AG09319 (cell line): Measurements from ENCODE around the gene MCTP2.

Source experiments
- DNase-seq: peaks from one replicate; pipeline ENCODE4 v3.0.0-alpha.2; 2010; ENCODE audit warnings: low read depth; ENCODE audit errors: extremely low read depth
- TF ChIP-seq, protein P1 (sequence below): IDR thresholded peaks from 2 replicates; pipeline ENCODE4 v1.5.1; 2011; ENCODE audit warnings: low read depth, mild to moderate bottlenecking, inconsistent platforms, low read length, moderate library complexity

The MCTP2 gene

DNA sequence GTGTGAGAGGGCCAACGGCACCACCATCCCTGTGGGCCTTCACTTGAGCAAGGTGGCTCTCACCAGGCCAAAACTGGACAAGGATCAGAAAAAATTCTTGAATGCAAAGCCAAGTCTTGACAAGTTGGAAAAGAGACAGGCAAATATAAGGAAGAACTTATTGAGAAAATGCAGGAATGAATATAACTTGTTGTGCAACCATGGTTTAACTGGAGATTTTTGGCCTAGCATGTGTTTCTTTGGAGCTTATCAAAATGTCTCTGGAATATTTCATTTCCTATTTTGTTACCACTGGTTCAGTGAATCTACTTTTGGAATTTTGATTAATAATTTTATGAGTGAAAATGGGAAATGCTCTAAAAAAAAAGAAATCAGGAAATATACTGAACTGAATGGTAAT, 42.5 kb downstream of the MCTP2 start:
- TF ChIP-seq, protein P1, sequence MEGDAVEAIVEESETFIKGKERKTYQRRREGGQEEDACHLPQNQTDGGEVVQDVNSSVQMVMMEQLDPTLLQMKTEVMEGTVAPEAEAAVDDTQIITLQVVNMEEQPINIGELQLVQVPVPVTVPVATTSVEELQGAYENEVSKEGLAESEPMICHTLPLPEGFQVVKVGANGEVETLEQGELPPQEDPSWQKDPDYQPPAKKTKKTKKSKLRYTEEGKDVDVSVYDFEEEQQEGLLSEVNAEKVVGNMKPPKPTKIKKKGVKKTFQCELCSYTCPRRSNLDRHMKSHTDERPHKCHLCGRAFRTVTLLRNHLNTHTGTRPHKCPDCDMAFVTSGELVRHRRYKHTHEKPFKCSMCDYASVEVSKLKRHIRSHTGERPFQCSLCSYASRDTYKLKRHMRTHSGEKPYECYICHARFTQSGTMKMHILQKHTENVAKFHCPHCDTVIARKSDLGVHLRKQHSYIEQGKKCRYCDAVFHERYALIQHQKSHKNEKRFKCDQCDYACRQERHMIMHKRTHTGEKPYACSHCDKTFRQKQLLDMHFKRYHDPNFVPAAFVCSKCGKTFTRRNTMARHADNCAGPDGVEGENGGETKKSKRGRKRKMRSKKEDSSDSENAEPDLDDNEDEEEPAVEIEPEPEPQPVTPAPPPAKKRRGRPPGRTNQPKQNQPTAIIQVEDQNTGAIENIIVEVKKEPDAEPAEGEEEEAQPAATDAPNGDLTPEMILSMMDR: no peak
- no peak for DNase-seq

DNA sequence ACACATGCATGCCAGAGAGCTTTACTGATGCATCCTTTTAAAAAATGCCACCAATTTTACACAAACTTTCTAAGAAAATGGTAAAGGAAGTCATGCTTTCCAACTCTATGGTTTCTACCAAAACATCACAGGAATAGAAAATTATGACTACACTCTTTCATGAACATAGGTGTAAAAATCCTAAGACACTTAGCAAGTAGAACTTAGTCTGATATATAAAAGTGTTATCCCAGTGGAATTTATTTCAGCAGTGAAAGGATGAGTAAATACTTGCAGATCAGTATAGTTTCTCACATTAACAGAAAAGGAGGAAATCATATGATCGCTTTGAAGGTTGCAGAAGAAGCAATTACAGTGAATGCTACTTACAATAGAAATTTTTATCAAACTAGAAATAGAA, 43.4 kb downstream of the MCTP2 start:
- no peak for DNase-seq
- TF ChIP-seq, protein P1: no peak

GRCh38 chr15:94277485-94277884, 46.1 kb downstream of the MCTP2 start:
- no peak for DNase-seq

GRCh38 chr15:94279736-94280135, 48.4 kb downstream of the MCTP2 start:
- TF ChIP-seq, protein P1: no peak
- DNase-seq: no peak

More at GRCh38 chr15:94277485-94277884, 46.1 kb downstream of the MCTP2 start:
- TF ChIP-seq, protein P1: no peak

- no peak for DNase-seq
- TF ChIP-seq, protein P1: no peak
These were observed 48.9 kb downstream of the MCTP2 start for GRCh38 chr15:94280301-94280700.

- DNase-seq: no peak
- TF ChIP-seq, protein P1: no peak
These were observed 51.2 kb downstream of the MCTP2 start for GRCh38 chr15:94282269-94283250.

DNA sequence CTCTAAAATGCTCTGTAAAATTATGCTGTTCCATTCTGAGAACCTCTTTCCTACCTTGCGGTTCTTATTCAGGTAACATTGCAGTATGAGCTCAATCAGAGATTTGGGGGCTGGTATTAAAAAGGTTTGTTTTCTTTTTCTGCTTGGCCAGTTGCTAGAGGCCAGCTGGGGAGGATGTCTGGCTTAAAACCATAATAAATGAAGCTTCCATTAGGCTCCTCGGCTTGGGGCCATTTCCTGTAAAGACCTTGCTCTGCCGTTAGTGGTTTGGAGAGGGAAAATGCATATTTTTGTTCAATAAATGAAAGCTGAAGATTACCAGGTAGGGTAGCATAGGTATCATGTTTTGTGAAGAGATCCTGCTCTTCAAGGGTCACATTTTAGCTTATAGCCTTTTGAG, 55.2 kb downstream of the MCTP2 start:
- no peak for DNase-seq
- TF ChIP-seq, protein P1: no peak
